Gastrocnemius medialis (tissue), 4 donors: ENCODE data around the gene DYSF.

ENCODE experiments used
- CTCF ChIP-seq, 5 experiments: fragments of 450-650 bp in 3 of 5; fragments of 200-600 bp in 2 of 5; sonication (generic) in 2 of 5; IDR thresholded peaks in 4 of 5; conservative IDR thresholded peaks in 1 of 5; 1 replicate in 4 of 5; 2 replicates in 1 of 5; pipeline ENCODE4 v1.5.1; 2016 to 2019; ENCODE audit warnings: antibody characterized with exemption in 5 of 5, mild to moderate bottlenecking in 3 of 5, moderate library complexity in 3 of 5
- POLR2A ChIP-seq, 2 donors: fragments of 450-650 bp; IDR thresholded peaks; one replicate each; pipeline ENCODE4 v1.6.1; 2017; ENCODE audit warnings: antibody characterized with exemption in 2 of 2, mild to moderate bottlenecking in 2 of 2, moderate library complexity in 2 of 2

GRCh38 chr2:71702971-71703898 is 249.9 kb downstream of the DYSF start:
- TF ChIP-seq POLR2A (IDR thresholded peaks at IDR 0.05) (no peak), CTCF (IDR thresholded peaks at IDR 0.05 in 4 of 5, conservative IDR thresholded peaks at IDR 0.05 in 1 of 5) (no peak)
